Esophagus muscularis mucosa (tissue), 3 donors: ENCODE measurements around the gene MAN1C1.

Experiments
- CTCF ChIP-seq, 3 experiments: fragments of 200-600 bp in 2 of 3; fragments of 450-650 bp in 1 of 3; sonication (generic) in 2 of 3; IDR thresholded peaks; one replicate each; pipeline ENCODE4 v1.5.1; 2017 to 2019; ENCODE audit warnings: antibody characterized with exemption in 3 of 3, mild to moderate bottlenecking in 2 of 3, moderate library complexity in 1 of 3
- POLR2AphosphoS5 ChIP-seq, 2 donors: sonication (generic); formaldehyde crosslinking; IDR thresholded peaks; one replicate each; pipeline ENCODE4 v1.6.1; 2017; ENCODE audit warnings: antibody characterized with exemption in 2 of 2

- no peak for TF ChIP-seq POLR2AphosphoS5 (IDR thresholded peaks at IDR 0.05)
- TF ChIP-seq CTCF (IDR thresholded peaks at IDR 0.05), result no peak
These were observed 193.3 kb downstream of the MAN1C1 start for GRCh38 chr1:25809929-25810328.
